ENCODE results near the gene FAF1.

GRCh38 chr1:50553921-50554320 is 406.1 kb downstream of the FAF1 start:
- TF ChIP-seq CTCF (IDR thresholded peaks at IDR 0.05) (no peak), POLR2A (IDR thresholded peaks at IDR 0.05; ENCODE audit: low read depth) (no peak), EP300 (IDR thresholded peaks at IDR 0.05) (no peak)

Measured in esophagus muscularis mucosa (tissue), 4 donors.